GM23338 (cell line): ENCODE data around the gene SPECC1L. TPM values are rescaled to one million over a fixed set of nuclear protein-coding genes. Genes with fewer than 3 reads are reported as not detected.

ENCODE experiments used
- ATAC-seq: fragments of 200-7000 bp; cut with Tn5 transposase; 3 replicates; pipeline ENCODE4 v1.9.1; 2020
- DNase-seq: peaks from one replicate; pipeline ENCODE4 v3.0.0-alpha.2; 2015; ENCODE audit warnings: low spot score
- H2AFZ ChIP-seq: fragments of 200-600 bp; sonication (generic); 2 replicates; pipeline ENCODE4 v1.8.0; 2016; ENCODE audit warnings: antibody characterized with exemption, mild to moderate bottlenecking, moderate library complexity
- H3F3A ChIP-seq: fragments of 200-600 bp; sonication (generic); replicated peaks from 2 replicates; pipeline ENCODE4 v1.8.0; 2017; ENCODE audit warnings: antibody characterized with exemption, mixed run types, low read depth
- H3K27ac ChIP-seq: fragments of 200-600 bp; sonication (generic); 2 replicates; pipeline ENCODE4 v1.6.1; 2016; ENCODE audit warnings: low read depth
- H3K27me3 ChIP-seq: fragments of 200-600 bp; sonication (generic); 2 replicates; pipeline ENCODE4 v1.8.0; 2016; ENCODE audit warnings: mild to moderate bottlenecking, mixed run types, moderate library complexity; ENCODE audit not compliant: insufficient read depth
- H3K36me3 ChIP-seq: fragments of 200-600 bp; sonication (generic); 2 replicates; pipeline ENCODE4 v1.8.0; 2016; ENCODE audit warnings: mild to moderate bottlenecking; ENCODE audit not compliant: insufficient read depth
- H3K4me1 ChIP-seq: fragments of 200-600 bp; sonication (generic); 2 replicates; pipeline ENCODE4 v1.8.0; 2016; ENCODE audit warnings: mild to moderate bottlenecking, moderate library complexity; ENCODE audit not compliant: insufficient read depth
- H3K4me2 ChIP-seq: fragments of 200-600 bp; sonication (generic); 2 replicates; pipeline ENCODE4 v1.7.1; 2017; ENCODE audit warnings: mixed run types
- H3K4me3 ChIP-seq: fragments of 200-600 bp; sonication (generic); 2 replicates; pipeline ENCODE4 v1.6.1; 2016; ENCODE audit warnings: mixed run types
- H3K79me2 ChIP-seq: fragments of 200-600 bp; sonication (generic); replicated peaks from 2 replicates; pipeline ENCODE4 v1.8.0; 2017; ENCODE audit warnings: mild to moderate bottlenecking; ENCODE audit not compliant: insufficient read depth
- H3K9me2 ChIP-seq: fragments of 200-600 bp; sonication (generic); 2 replicates; pipeline ENCODE4 v1.8.0; 2017; ENCODE audit not compliant: insufficient read depth
- H4K20me1 ChIP-seq: fragments of 200-600 bp; sonication (generic); replicated peaks from 2 replicates; pipeline ENCODE4 v1.8.0; 2017; ENCODE audit warnings: mild to moderate bottlenecking; ENCODE audit not compliant: insufficient read depth
- H3K27ac Mint-ChIP-seq: 2 replicates; pipeline ENCODE4 v1.8.0; 2020; ENCODE audit warnings: inconsistent platforms, mild to moderate bottlenecking, moderate library complexity, mixed read lengths
- H3K27me3 Mint-ChIP-seq: 3 replicates; pipeline ENCODE4 v1.8.0; 2022; ENCODE audit warnings: low read depth, mild to moderate bottlenecking, moderate library complexity, mixed read lengths, inconsistent platforms; ENCODE audit not compliant: insufficient read depth, poor library complexity
- H3K36me3 Mint-ChIP-seq: 3 replicates; pipeline ENCODE4 v1.8.0; 2021; ENCODE audit warnings: low read depth, mild to moderate bottlenecking, inconsistent platforms, moderate library complexity, mixed read lengths
- H3K4me1 Mint-ChIP-seq: 3 replicates; pipeline ENCODE4 v1.8.0; 2020; ENCODE audit warnings: mild to moderate bottlenecking, inconsistent platforms, mixed read lengths
- H3K4me3 Mint-ChIP-seq: 3 replicates; pipeline ENCODE4 v1.8.0; 2021; ENCODE audit warnings: moderate library complexity, mild to moderate bottlenecking, inconsistent platforms, mixed read lengths
- H3K9me3 Mint-ChIP-seq: 3 replicates; pipeline ENCODE4 v1.8.0; 2020; ENCODE audit warnings: moderate library complexity, mild to moderate bottlenecking, inconsistent platforms, mixed read lengths
- CREB1 ChIP-seq: fragments of 250-450 bp; sonication (Bioruptor Pico); IDR thresholded peaks from 2 replicates; pipeline ENCODE4 v1.5.0; 2020; ENCODE audit warnings: low read depth, mild to moderate bottlenecking, moderate library complexity
- ETS1 ChIP-seq: IDR thresholded peaks from 2 replicates; pipeline ENCODE4 v1.6.1; 2016; ENCODE audit warnings: antibody characterized with exemption
- EZH2 ChIP-seq: fragments of 200-600 bp; sonication (generic); IDR thresholded peaks from one replicate; pipeline ENCODE4 v1.8.0; 2017; ENCODE audit warnings: antibody characterized with exemption, mild to moderate bottlenecking, low read depth; ENCODE audit not compliant: unreplicated experiment
- EZH2phosphoT487 ChIP-seq: fragments of 200-600 bp; sonication (generic); IDR thresholded peaks from one replicate; pipeline ENCODE4 v1.8.1; 2018; ENCODE audit warnings: antibody characterized with exemption; ENCODE audit not compliant: unreplicated experiment
- JUNB ChIP-seq: IDR thresholded peaks from one replicate; pipeline ENCODE4 v1.6.1; 2016; ENCODE audit warnings: antibody characterized with exemption; ENCODE audit not compliant: unreplicated experiment
- NANOG ChIP-seq: IDR thresholded peaks from 2 replicates; pipeline ENCODE4 v1.6.1; 2016; ENCODE audit warnings: antibody characterized with exemption, borderline replicate concordance
- POLR2AphosphoS5 ChIP-seq: IDR thresholded peaks from 2 replicates; pipeline ENCODE4 v1.6.1; 2016; ENCODE audit warnings: antibody characterized with exemption, low read depth
- REST ChIP-seq: IDR thresholded peaks from one replicate; pipeline ENCODE4 v1.6.1; 2018; ENCODE audit warnings: antibody characterized with exemption; ENCODE audit not compliant: unreplicated experiment
- STAT1 ChIP-seq: IDR thresholded peaks from one replicate; pipeline ENCODE4 v1.6.1; 2016; ENCODE audit warnings: antibody characterized with exemption; ENCODE audit not compliant: unreplicated experiment
- ZNF114 ChIP-seq: fragments of 250-450 bp; sonication (Bioruptor Pico); IDR thresholded peaks from 2 replicates; pipeline ENCODE4 v1.5.0; 2020; ENCODE audit warnings: mild to moderate bottlenecking, moderate library complexity
- ZNF331 ChIP-seq: fragments of 250-450 bp; sonication (Bioruptor Pico); IDR thresholded peaks from 2 replicates; pipeline ENCODE4 v1.5.0; 2020; ENCODE audit warnings: low read depth, mild to moderate bottlenecking, moderate library complexity
- polyA plus RNA-seq: library from polyadenylated mRNA; unstranded; fragments of >200 nt; fragmentation: Nextera tagmentation; extraction: Ambion mirVana; gene quantifications from 2 replicates; pipeline ENCODE4 v1.2.1, GENCODE V29; 2016
- total RNA-seq: library from RNA; depleted of rRNA; stranded (reverse); fragments of >200 nt; shearing (Covaris generic); gene quantifications from 2 replicates; pipeline ENCODE4 v1.2.3, GENCODE V29; 2014
- TF ChIP-seq, protein P1 (sequence below), 2 experiments: fragments of 200-600 bp in 1 of 2; sonication (generic) in 1 of 2; conservative IDR thresholded peaks; 2 replicates each; pipeline versions ENCODE4 v1.5.1 to v1.6.1; 2016 to 2017; ENCODE audit warnings: antibody characterized with exemption in 2 of 2, low read depth in 2 of 2, mild to moderate bottlenecking in 2 of 2, moderate library complexity in 1 of 2
- TF ChIP-seq, protein P2 (sequence below): fragments of 250-450 bp; sonication (Bioruptor Pico); IDR thresholded peaks from 2 replicates; pipeline ENCODE4 v1.5.0; 2020; ENCODE audit warnings: mild to moderate bottlenecking, moderate library complexity

The SPECC1L gene
- total and polyA plus RNA-seq, 2 experiments from 2014 or later, result 24.3 to 44.7 TPM

GRCh38 chr22:24366701-24367100, 96.1 kb downstream of the SPECC1L start:
- H3F3A ChIP-seq, result no peaks in the 10 kb centered on the region
- H3K4me3 Mint-ChIP-seq, result no peak overlapping the region
- peaks cover under 1% of the 10 kb centered on the region for H3K27me3 Mint-ChIP-seq
- H3K79me2 ChIP-seq, result no peaks in the 10 kb centered on the region
- peaks cover 4% of the 10 kb centered on the region for H4K20me1 ChIP-seq
- no peak overlapping the region for H3K27ac ChIP-seq
- H3K9me3 Mint-ChIP-seq, result no peaks in the 10 kb centered on the region
- ATAC-seq (no peak), DNase-seq (no peak)
- no peaks in the 10 kb centered on the region; the same call in 1 of the 2 replicates for H3K27me3 ChIP-seq
- no peaks in the 10 kb centered on the region for H3K4me1 ChIP-seq
- H3K36me3 Mint-ChIP-seq, result peaks cover 61% of the 10 kb centered on the region
- no peak overlapping the region for H3K4me2 ChIP-seq
- H3K4me3 ChIP-seq, result no peak overlapping the region
- peaks cover 48% of the 10 kb centered on the region for H3K36me3 ChIP-seq
- no peak overlapping the region for H3K27ac Mint-ChIP-seq
- no peaks in the 10 kb centered on the region for H3K9me2 ChIP-seq
- TF ChIP-seq POLR2AphosphoS5 (no peak), ETS1 (no peak), NANOG (no peak), EZH2 (no peak), ZNF331 (CRISPR knock-in tag) (no peak), JUNB (no peak), ZNF114 (no peak), STAT1 (no peak), CREB1 (CRISPR knock-in tag) (no peak), EZH2phosphoT487 (no peak), REST (no peak)
- TF ChIP-seq, protein P1, sequence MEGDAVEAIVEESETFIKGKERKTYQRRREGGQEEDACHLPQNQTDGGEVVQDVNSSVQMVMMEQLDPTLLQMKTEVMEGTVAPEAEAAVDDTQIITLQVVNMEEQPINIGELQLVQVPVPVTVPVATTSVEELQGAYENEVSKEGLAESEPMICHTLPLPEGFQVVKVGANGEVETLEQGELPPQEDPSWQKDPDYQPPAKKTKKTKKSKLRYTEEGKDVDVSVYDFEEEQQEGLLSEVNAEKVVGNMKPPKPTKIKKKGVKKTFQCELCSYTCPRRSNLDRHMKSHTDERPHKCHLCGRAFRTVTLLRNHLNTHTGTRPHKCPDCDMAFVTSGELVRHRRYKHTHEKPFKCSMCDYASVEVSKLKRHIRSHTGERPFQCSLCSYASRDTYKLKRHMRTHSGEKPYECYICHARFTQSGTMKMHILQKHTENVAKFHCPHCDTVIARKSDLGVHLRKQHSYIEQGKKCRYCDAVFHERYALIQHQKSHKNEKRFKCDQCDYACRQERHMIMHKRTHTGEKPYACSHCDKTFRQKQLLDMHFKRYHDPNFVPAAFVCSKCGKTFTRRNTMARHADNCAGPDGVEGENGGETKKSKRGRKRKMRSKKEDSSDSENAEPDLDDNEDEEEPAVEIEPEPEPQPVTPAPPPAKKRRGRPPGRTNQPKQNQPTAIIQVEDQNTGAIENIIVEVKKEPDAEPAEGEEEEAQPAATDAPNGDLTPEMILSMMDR (conservative IDR thresholded peaks at IDR 0.05; ENCODE audit: low read depth in 2 of 2), result no peak
- TF ChIP-seq, protein P2, sequence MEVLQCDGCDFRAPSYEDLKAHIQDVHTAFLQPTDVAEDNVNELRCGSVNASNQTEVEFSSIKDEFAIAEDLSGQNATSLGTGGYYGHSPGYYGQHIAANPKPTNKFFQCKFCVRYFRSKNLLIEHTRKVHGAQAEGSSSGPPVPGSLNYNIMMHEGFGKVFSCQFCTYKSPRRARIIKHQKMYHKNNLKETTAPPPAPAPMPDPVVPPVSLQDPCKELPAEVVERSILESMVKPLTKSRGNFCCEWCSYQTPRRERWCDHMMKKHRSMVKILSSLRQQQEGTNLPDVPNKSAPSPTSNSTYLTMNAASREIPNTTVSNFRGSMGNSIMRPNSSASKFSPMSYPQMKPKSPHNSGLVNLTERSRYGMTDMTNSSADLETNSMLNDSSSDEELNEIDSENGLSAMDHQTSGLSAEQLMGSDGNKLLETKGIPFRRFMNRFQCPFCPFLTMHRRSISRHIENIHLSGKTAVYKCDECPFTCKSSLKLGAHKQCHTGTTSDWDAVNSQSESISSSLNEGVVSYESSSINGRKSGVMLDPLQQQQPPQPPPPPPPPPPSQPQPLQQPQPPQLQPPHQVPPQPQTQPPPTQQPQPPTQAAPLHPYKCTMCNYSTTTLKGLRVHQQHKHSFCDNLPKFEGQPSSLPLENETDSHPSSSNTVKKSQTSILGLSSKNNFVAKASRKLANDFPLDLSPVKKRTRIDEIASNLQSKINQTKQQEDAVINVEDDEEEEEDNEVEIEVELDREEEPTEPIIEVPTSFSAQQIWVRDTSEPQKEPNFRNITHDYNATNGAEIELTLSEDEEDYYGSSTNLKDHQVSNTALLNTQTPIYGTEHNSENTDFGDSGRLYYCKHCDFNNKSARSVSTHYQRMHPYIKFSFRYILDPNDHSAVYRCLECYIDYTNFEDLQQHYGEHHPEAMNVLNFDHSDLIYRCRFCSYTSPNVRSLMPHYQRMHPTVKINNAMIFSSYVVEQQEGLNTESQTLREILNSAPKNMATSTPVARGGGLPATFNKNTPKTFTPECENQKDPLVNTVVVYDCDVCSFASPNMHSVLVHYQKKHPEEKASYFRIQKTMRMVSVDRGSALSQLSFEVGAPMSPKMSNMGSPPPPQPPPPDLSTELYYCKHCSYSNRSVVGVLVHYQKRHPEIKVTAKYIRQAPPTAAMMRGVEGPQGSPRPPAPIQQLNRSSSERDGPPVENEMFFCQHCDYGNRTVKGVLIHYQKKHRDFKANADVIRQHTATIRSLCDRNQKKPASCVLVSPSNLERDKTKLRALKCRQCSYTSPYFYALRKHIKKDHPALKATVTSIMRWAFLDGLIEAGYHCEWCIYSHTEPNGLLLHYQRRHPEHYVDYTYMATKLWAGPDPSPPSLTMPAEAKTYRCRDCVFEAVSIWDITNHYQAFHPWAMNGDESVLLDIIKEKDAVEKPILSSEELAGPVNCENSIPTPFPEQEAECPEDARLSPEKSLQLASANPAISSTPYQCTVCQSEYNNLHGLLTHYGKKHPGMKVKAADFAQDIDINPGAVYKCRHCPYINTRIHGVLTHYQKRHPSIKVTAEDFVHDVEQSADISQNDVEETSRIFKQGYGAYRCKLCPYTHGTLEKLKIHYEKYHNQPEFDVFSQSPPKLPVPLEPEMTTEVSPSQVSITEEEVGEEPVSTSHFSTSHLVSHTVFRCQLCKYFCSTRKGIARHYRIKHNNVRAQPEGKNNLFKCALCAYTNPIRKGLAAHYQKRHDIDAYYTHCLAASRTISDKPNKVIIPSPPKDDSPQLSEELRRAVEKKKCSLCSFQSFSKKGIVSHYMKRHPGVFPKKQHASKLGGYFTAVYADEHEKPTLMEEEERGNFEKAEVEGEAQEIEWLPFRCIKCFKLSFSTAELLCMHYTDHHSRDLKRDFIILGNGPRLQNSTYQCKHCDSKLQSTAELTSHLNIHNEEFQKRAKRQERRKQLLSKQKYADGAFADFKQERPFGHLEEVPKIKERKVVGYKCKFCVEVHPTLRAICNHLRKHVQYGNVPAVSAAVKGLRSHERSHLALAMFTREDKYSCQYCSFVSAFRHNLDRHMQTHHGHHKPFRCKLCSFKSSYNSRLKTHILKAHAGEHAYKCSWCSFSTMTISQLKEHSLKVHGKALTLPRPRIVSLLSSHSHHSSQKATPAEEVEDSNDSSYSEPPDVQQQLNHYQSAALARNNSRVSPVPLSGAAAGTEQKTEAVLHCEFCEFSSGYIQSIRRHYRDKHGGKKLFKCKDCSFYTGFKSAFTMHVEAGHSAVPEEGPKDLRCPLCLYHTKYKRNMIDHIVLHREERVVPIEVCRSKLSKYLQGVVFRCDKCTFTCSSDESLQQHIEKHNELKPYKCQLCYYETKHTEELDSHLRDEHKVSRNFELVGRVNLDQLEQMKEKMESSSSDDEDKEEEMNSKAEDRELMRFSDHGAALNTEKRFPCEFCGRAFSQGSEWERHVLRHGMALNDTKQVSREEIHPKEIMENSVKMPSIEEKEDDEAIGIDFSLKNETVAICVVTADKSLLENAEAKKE (CRISPR knock-in tag), result no peak
- no peaks in the 10 kb centered on the region for H3K4me1 Mint-ChIP-seq
- no peak overlapping the region for H2AFZ ChIP-seq
